ENCODE results near the gene SF3B1. TPM values are rescaled to one million over a fixed set of nuclear protein-coding genes. Genes with fewer than 3 reads are reported as not detected.
A peak's percentile ranks its signal among the peaks of the same experiment; 100 is the strongest.

The SF3B1 gene
- total and polyA plus RNA-seq, 2 of the 13 experiments (the other 11 are each of a cell fraction or from before 2014, with no cell fraction given) = 387 to 750 TPM

GRCh38 chr2:197435598-197436420 lies 981 bp upstream of the SF3B1 start (continued):
- peak; percentile 35; the same call in 1 of the 2 replicates for TF ChIP-seq GTF3A (CRISPR knock-in tag; conservative IDR thresholded peaks at IDR 0.05)
- 0 out of 2 replicates have a peak, but pooled peaks have one; percentile 73 for TF ChIP-seq ZNF430 (CRISPR knock-in tag; IDR thresholded peaks at IDR 0.05)
- 0 out of 2 replicates have a peak, but pooled peaks have one; percentile 52 for TF ChIP-seq ZNF772 (CRISPR knock-in tag; IDR thresholded peaks at IDR 0.05)
- no peak for TF ChIP-seq ZNF367 (CRISPR knock-in tag; IDR thresholded peaks at IDR 0.05; ENCODE audit: borderline replicate concordance)
- TF ChIP-seq RARA (CRISPR knock-in tag; IDR thresholded peaks at IDR 0.05) = peak; percentile 29; the same call in 1 of the 2 replicates
- 0 out of 2 replicates have a peak, but pooled peaks have one; percentile 52 for TF ChIP-seq ZNF580 (CRISPR knock-in tag; IDR thresholded peaks at IDR 0.05; ENCODE audit: borderline replicate concordance, low read depth)
- TF ChIP-seq TBL1XR1 (IDR thresholded peaks at IDR 0.05; ENCODE audit: borderline replicate concordance, low read length, partially characterized antibody) = peak; percentile 12
- TF ChIP-seq TBX2 (CRISPR knock-in tag; IDR thresholded peaks at IDR 0.05; ENCODE audit: borderline replicate concordance) = peak; percentile 62; the same call in 1 of the 2 replicates
- 0 out of 2 replicates have a peak, but pooled peaks have one; percentile 5 for TF ChIP-seq SATB2 (CRISPR knock-in tag; IDR thresholded peaks at IDR 0.05)
- TF ChIP-seq ZNF644 (CRISPR knock-in tag; IDR thresholded peaks at IDR 0.05; ENCODE audit: low read depth) = peak; percentile 52; the same call in 1 of the 2 replicates
- TF ChIP-seq SNAPC5 (CRISPR knock-in tag; IDR thresholded peaks at IDR 0.05; ENCODE audit: borderline replicate concordance) = no peak
- TF ChIP-seq ZNF678 (CRISPR knock-in tag; IDR thresholded peaks at IDR 0.05) = peak; percentile 53; the same call in 1 of the 2 replicates
- TF ChIP-seq ZBTB4 (CRISPR knock-in tag; IDR thresholded peaks at IDR 0.05; ENCODE audit: borderline replicate concordance) = peak; percentile 41; the same call in 1 of the 2 replicates
- TF ChIP-seq MTF2 (CRISPR knock-in tag; IDR thresholded peaks at IDR 0.05; ENCODE audit: borderline replicate concordance) = peak; percentile 80
- TF ChIP-seq ZFP82 (CRISPR knock-in tag; IDR thresholded peaks at IDR 0.05; ENCODE audit: borderline replicate concordance) = 0 out of 2 replicates have a peak, but pooled peaks have one; percentile 35
- no peak for TF ChIP-seq ZNF567 (CRISPR knock-in tag; IDR thresholded peaks at IDR 0.05; ENCODE audit: borderline replicate concordance)
- 0 out of 2 replicates have a peak, but pooled peaks have one; percentile 37 for TF ChIP-seq TFE3 (CRISPR knock-in tag; IDR thresholded peaks at IDR 0.05)
- no peak for TF ChIP-seq DZIP1 (CRISPR knock-in tag; IDR thresholded peaks at IDR 0.05)
- no peak for TF ChIP-seq HNF4G (IDR thresholded peaks at IDR 0.05; ENCODE audit: borderline replicate concordance, low read depth, low read length)
- TF ChIP-seq HNF4G (CRISPR knock-in tag; IDR thresholded peaks at IDR 0.05; ENCODE audit: borderline replicate concordance, low read depth) = peak; percentile 42; the same call in 1 of the 2 replicates
- TF ChIP-seq ZNF121 (CRISPR knock-in tag; IDR thresholded peaks at IDR 0.05) = no peak
